H1 (cell line): ENCODE results near the gene STXBP5. TPM values are rescaled to one million over a fixed set of nuclear protein-coding genes. Genes with fewer than 3 reads are reported as not detected.

ENCODE experiments used
- BRCA1 ChIP-seq: IDR thresholded peaks from 2 replicates; pipeline ENCODE4 v1.6.1; 2012; ENCODE audit warnings: low read depth, low read length, improper control_type of control experiment
- CEBPB ChIP-seq: IDR thresholded peaks from 2 replicates; pipeline ENCODE4 v1.6.1; 2012; ENCODE audit warnings: low read depth, low read length
- RBBP5 ChIP-seq: IDR thresholded peaks from 2 replicates; pipeline ENCODE4 v1.7.1; 2012; ENCODE audit warnings: low read depth, mild to moderate bottlenecking, inconsistent platforms, low read length, moderate library complexity, borderline replicate concordance
- SIX5 ChIP-seq: IDR thresholded peaks from 2 replicates; pipeline ENCODE4 v1.6.1; 2011; ENCODE audit warnings: mild to moderate bottlenecking, low read depth, low read length
- polyA plus RNA-seq, 7 experiments: library from polyadenylated mRNA; depleted of rRNA in 3 of 7; stranded (reverse) in 5 of 7; unstranded in 2 of 7; fragments of >200 nt in 5 of 7; fragments of 200-250 nt in 2 of 7; gene quantifications; 1 replicate in 5 of 7; 2 replicates in 1 of 7; 4 replicates in 1 of 7; pipeline versions ENCODE4 v1.2.1 to v1.2.3, GENCODE V29; 2011 to 2013; ENCODE audit warnings: missing spikeins in 2 of 7, mixed read lengths in 2 of 7
- total RNA-seq: library from RNA; stranded (reverse); fragmentation: NEBNext Ultra II Directional; extraction: Animal tissue kit (Norgen Biotek cat#: 25700); gene quantifications from 2 replicates; pipeline ENCODE4 v1.2.1, GENCODE V29; 2021

Gene STXBP5
- total and polyA plus RNA-seq, 2 of the 8 experiments (the other 6 are each of a cell fraction or from before 2014, with no cell fraction given), result 2.7 to 10.8 TPM

- no peak for TF ChIP-seq SIX5
- no peak for TF ChIP-seq BRCA1
- no peak for TF ChIP-seq RBBP5
- TF ChIP-seq CEBPB, result no peak
Observed at GRCh38 chr6:147213772-147214171, 9.6 kb downstream of the STXBP5 start (continued).
